ENCODE data around the gene CDHR4. TPM values are rescaled to one million over a fixed set of nuclear protein-coding genes. Genes with fewer than 3 reads are reported as not detected.
"Not testable (repeated sequence)": the region's sequence is repeated elsewhere in the genome, so short reads cannot be mapped to it uniquely, and the experiment has no call there.

CDHR4 gene
- total RNA-seq, 1 donor from 2014 or later: not detected

DNA sequence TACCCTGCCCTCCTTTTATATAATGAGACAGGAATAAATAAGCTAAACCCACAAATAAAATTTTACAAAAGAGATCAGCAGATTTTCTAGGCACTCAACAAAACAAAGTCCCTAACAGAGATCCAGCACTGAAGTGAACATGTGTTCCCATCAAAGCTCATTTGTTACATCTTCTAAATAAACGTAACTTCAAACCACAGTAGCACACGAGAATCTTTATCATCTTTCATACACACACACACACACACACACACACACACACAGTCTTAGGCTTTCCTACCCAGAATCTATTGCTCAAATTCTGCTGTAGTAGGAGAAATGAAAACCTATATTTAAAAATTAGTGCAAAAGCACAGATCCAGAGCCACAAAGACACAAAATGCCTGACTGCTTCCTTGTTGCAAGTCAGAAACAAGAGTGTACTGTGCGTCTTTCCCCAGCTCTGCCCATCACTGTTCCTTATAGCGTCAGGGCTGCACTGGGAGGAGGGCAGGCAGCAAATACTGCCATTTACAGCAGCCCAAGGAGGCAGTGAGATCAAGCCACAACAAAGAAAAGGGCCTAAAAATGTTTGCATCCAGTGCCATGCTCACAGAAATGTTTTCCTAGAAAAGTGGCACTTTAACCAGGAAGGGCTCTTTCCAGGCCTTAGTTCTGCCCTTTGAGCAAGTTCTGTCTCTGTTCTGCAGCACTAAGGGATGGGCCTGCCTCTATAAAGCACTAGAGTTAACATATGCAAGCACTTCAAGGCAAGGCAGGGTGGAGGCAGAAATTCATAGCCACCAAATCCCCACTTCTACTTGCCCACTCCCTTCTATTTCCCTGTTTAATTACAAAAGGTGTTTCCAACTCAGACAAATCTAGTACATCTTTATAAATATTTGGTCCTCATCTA lies 19.3 kb downstream of the CDHR4 start:
- Histone ChIP-seq H3K27ac (no peak overlapping the region), H3K9me3 (no peaks in the 10 kb centered on the region), H3K36me3 (peaks cover 0 to 25% of the 10 kb centered on the region in 2 donors), H3K4me3 (no peak overlapping the region), H3K27me3 (no peaks in the 10 kb centered on the region), H3K4me1 (peaks cover 74% of the 10 kb centered on the region)
- TF ChIP-seq, protein P1, sequence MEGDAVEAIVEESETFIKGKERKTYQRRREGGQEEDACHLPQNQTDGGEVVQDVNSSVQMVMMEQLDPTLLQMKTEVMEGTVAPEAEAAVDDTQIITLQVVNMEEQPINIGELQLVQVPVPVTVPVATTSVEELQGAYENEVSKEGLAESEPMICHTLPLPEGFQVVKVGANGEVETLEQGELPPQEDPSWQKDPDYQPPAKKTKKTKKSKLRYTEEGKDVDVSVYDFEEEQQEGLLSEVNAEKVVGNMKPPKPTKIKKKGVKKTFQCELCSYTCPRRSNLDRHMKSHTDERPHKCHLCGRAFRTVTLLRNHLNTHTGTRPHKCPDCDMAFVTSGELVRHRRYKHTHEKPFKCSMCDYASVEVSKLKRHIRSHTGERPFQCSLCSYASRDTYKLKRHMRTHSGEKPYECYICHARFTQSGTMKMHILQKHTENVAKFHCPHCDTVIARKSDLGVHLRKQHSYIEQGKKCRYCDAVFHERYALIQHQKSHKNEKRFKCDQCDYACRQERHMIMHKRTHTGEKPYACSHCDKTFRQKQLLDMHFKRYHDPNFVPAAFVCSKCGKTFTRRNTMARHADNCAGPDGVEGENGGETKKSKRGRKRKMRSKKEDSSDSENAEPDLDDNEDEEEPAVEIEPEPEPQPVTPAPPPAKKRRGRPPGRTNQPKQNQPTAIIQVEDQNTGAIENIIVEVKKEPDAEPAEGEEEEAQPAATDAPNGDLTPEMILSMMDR (IDR thresholded peaks at IDR 0.05): no peak
- TF ChIP-seq POLR2A (IDR thresholded peaks at IDR 0.05) (no peak), POLR2AphosphoS5 (IDR thresholded peaks at IDR 0.05; ENCODE audit: insufficient read depth in 1 of 2, low read depth in 1 of 2) (no peak)
- no peak for DNase-seq (ENCODE audit: extremely low spot score in 2 of 2)
- intact Hi-C loops (cut with DNase I): no loop called here

DNA sequence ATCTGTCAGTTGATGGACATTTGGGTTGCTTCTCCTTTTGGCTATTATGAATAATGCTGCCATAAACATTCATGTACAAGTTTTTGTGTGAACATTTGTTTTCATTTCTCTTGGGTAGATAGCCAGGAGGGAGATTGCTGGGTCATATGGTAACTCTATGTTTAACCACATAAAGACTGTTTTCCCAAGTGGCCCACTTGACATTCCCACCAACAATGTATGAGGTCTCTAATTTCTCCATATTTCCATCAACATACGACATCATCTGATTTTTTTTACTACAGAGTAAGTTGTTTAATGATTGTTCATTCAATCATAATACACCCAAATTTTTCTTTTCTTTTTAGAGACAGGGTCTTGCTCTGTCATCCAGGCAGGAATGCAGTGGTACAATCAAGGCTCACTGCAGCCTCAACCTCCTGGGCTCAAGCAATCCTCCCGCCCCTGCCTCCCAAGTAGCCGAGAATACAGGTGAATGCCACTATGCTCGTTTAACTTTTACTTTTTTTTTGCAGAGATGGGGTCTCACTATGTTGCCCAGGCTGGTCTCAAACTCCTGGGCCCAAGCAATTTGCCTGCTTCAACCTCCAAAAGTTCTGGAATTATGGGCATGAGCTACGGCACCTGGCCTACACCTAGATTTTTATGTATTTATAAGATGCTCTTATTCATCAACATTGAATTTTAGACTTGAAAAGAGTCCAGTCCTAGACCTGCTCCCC lies 20.2 kb downstream of the CDHR4 start:
- H3K9me3 ChIP-seq: no peaks in the 10 kb centered on the region
- intact Hi-C loops (cut with DNase I): no loop called here
- H3K4me3 ChIP-seq: no peak overlapping the region
- H3K27me3 ChIP-seq: no peaks in the 10 kb centered on the region
- H3K4me1 ChIP-seq: peaks cover 70% of the 10 kb centered on the region
- H3K27ac ChIP-seq: no peak overlapping the region
- DNase-seq (ENCODE audit: extremely low spot score in 2 of 2): no peak
- H3K36me3 ChIP-seq: peaks cover 0 to 25% of the 10 kb centered on the region in 2 donors
- TF ChIP-seq, protein P1 (IDR thresholded peaks at IDR 0.05): no peak
- TF ChIP-seq POLR2A (IDR thresholded peaks at IDR 0.05): no peak
- TF ChIP-seq POLR2AphosphoS5 (IDR thresholded peaks at IDR 0.05; ENCODE audit: insufficient read depth in 1 of 2, low read depth in 1 of 2): no peak

DNA sequence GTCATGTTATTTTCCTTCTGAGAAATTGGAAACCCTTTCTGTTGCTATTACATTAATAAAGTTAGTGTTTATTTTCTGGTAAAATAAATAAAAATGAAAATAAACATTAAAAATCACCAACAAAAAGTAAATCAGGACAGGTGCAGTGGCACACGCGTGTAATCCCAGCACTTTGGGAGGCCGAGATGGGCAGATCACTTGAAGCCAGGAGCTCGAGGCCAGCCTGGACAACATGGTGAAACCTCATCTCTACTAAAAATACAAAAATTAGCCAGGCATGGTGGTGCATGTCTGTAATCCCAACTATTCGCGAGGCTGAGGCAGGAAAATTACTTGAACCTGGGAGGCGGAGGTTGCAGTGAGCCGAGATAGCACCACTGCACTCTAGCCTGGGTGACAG lies 23.6 kb downstream of the CDHR4 start:
- H3K9me3 ChIP-seq; H3K27ac ChIP-seq; DNase-seq (ENCODE audit: extremely low spot score in 2 of 2); intact Hi-C loops (cut with DNase I); H3K4me3 ChIP-seq; H3K27me3 ChIP-seq: not testable (repeated sequence)
- Histone ChIP-seq H3K4me1 (peaks cover 50% of the 10 kb centered on the region), H3K36me3 (peaks cover 0 to 21% of the 10 kb centered on the region in 2 donors)

DNA sequence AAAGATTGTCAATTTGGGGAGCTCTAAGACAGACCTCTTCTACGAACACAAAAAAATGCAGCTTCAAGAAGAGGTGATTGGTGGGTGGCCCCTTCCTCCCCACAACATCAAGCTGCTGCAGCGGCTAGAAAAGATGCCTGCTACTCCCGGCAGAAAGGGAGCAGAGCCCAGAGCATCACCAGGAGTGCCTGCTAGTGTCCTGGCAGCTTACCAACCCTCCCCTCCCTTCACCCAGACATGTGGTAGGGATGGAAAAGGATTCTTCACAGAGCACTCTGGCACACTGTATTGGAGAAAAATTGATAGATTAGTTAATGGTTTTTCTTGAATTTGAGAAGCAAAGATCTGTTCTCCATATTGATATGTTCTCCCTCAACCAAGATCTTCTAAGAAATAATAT lies 24.1 kb downstream of the CDHR4 start:
- TF ChIP-seq POLR2A (IDR thresholded peaks at IDR 0.05) (no peak), POLR2AphosphoS5 (IDR thresholded peaks at IDR 0.05; ENCODE audit: insufficient read depth in 1 of 2, low read depth in 1 of 2) (no peak)
- TF ChIP-seq, protein P1 (IDR thresholded peaks at IDR 0.05): no peak
- intact Hi-C loops (cut with DNase I): no loop called here

DNA sequence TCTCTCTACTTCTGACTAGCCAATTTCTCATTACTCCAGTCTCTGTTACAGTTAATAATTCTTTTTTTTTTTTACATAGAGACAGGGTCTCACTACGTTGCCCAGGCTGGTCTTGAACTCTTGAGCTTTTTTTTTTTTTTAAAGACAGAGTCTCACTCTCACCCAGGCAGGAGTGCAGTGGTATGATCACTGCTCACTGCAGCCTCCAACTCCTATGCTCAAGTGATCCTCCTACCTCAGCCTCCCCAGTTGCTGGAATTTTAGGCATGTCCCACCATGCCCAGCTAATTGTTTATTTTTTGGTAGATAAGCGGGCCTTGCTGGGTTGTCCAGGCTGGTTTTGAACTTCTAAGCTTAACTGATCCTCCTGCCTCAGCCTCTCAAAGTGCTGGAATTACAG lies 27.0 kb downstream of the CDHR4 start:
- Histone ChIP-seq H3K4me3 (no peak overlapping the region), H3K36me3 (peaks cover 0 to 15% of the 10 kb centered on the region in 2 donors), H3K27ac (no peak overlapping the region), H3K4me1 (peaks cover 39% of the 10 kb centered on the region), H3K9me3 (no peaks in the 10 kb centered on the region), H3K27me3 (no peaks in the 10 kb centered on the region)
- DNase-seq (ENCODE audit: extremely low spot score in 2 of 2): no peak
- TF ChIP-seq POLR2A (IDR thresholded peaks at IDR 0.05): no peak
- no peak for TF ChIP-seq POLR2AphosphoS5 (IDR thresholded peaks at IDR 0.05; ENCODE audit: insufficient read depth in 1 of 2, low read depth in 1 of 2)
- TF ChIP-seq, protein P1 (IDR thresholded peaks at IDR 0.05): no peak
- intact Hi-C loops (cut with DNase I): no loop called here

More for the DNA sequence above, 24.1 kb downstream of the CDHR4 start:
- Histone ChIP-seq H3K36me3 (peaks cover 0 to 17% of the 10 kb centered on the region in 2 donors), H3K27ac (no peak overlapping the region), H3K27me3 (no peaks in the 10 kb centered on the region), H3K9me3 (no peaks in the 10 kb centered on the region), H3K4me1 (peaks cover 47% of the 10 kb centered on the region), H3K4me3 (no peak overlapping the region)
- no peak for DNase-seq (ENCODE audit: extremely low spot score in 2 of 2)

Data from vagina (tissue), 2 donors.